ENCODE results near the gene AQP12A.

Gene AQP12A

GRCh38 chr2:240711701-240712100 lies 20.0 kb downstream of the AQP12A start:
- DNase-seq, result no peak

GRCh38 chr2:240712121-240712520 lies 20.5 kb downstream of the AQP12A start:
- no peak for DNase-seq

- DNase-seq, result no peak
Measured at GRCh38 chr2:240713071-240713927, 21.6 kb downstream of the AQP12A start.

GRCh38 chr2:240713928-240714746 lies 22.5 kb downstream of the AQP12A start:
- DNase-seq, result no peak

- DNase-seq, result no peak
Measured at GRCh38 chr2:240714747-240715725, 23.4 kb downstream of the AQP12A start.

- DNase-seq, result no peak
Measured at GRCh38 chr2:240716130-240716798, 24.6 kb downstream of the AQP12A start.

GRCh38 chr2:240717181-240717641 lies 25.5 kb downstream of the AQP12A start:
- DNase-seq, result no peak

GRCh38 chr2:240717681-240718581 lies 26.3 kb downstream of the AQP12A start:
- DNase-seq, result no peak

- DNase-seq, result no peak
Measured at GRCh38 chr2:240718896-240719490, 27.3 kb downstream of the AQP12A start.

GRCh38 chr2:240719676-240720545 lies 28.2 kb downstream of the AQP12A start:
- DNase-seq, result no peak

- DNase-seq, result no peak
Measured at GRCh38 chr2:240720686-240721595, 29.3 kb downstream of the AQP12A start.

GRCh38 chr2:240721596-240722180 lies 30.0 kb downstream of the AQP12A start:
- no peak for DNase-seq

GRCh38 chr2:240722376-240722775 lies 30.7 kb downstream of the AQP12A start:
- DNase-seq, result no peak

- DNase-seq, result no peak
Measured at GRCh38 chr2:240722796-240723735, 31.4 kb downstream of the AQP12A start.

GRCh38 chr2:240723851-240724250 lies 32.2 kb downstream of the AQP12A start:
- DNase-seq, result no peak

- DNase-seq, result no peak
Measured at GRCh38 chr2:240724431-240724830, 32.8 kb downstream of the AQP12A start.

GRCh38 chr2:240725266-240725665 lies 33.6 kb downstream of the AQP12A start:
- DNase-seq, result no peak

Data from NCI-H2227 treated with DMSO at 0.1 percent for 48 hours (cell line).